ENCODE measurements around the gene EMP2.

EMP2 gene

DNA sequence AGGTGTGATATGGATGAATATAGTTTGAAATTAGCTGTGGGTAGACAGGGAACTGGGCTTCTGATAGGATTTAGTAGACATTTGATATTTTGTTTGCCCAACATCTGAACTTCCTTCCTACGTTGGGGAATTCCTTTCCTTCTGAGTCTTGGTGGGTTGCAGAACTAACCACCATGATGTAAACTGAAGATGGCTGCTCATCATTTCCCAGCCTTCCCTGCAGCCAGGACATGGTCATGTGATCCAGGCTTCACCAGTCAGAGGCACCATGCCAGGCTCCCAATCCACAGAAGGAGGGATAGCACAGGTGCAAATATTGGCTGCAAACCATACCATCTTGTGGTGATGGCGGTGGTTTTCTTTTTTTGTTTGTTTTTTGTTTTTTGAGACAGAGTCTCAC lies 57.4 kb downstream of the EMP2 start:
- TF ChIP-seq SIN3A (IDR thresholded peaks at IDR 0.05; ENCODE audit: borderline replicate concordance, insufficient read depth, low read length) (no peak), FOXP2 (optimal IDR thresholded peaks at IDR 0.05; ENCODE audit: borderline replicate concordance, extremely low read depth, extremely low read length, insufficient read depth) (no peak), TAF1 (IDR thresholded peaks at IDR 0.05; ENCODE audit: borderline replicate concordance, insufficient read depth, low read length) (no peak), POLR2AphosphoS5 (IDR thresholded peaks at IDR 0.05; ENCODE audit: low read depth, low read length) (no peak)
- TF ChIP-seq, protein P1, sequence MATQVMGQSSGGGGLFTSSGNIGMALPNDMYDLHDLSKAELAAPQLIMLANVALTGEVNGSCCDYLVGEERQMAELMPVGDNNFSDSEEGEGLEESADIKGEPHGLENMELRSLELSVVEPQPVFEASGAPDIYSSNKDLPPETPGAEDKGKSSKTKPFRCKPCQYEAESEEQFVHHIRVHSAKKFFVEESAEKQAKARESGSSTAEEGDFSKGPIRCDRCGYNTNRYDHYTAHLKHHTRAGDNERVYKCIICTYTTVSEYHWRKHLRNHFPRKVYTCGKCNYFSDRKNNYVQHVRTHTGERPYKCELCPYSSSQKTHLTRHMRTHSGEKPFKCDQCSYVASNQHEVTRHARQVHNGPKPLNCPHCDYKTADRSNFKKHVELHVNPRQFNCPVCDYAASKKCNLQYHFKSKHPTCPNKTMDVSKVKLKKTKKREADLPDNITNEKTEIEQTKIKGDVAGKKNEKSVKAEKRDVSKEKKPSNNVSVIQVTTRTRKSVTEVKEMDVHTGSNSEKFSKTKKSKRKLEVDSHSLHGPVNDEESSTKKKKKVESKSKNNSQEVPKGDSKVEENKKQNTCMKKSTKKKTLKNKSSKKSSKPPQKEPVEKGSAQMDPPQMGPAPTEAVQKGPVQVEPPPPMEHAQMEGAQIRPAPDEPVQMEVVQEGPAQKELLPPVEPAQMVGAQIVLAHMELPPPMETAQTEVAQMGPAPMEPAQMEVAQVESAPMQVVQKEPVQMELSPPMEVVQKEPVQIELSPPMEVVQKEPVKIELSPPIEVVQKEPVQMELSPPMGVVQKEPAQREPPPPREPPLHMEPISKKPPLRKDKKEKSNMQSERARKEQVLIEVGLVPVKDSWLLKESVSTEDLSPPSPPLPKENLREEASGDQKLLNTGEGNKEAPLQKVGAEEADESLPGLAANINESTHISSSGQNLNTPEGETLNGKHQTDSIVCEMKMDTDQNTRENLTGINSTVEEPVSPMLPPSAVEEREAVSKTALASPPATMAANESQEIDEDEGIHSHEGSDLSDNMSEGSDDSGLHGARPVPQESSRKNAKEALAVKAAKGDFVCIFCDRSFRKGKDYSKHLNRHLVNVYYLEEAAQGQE (IDR thresholded peaks at IDR 0.05; ENCODE audit: insufficient read depth in 1 of 2, low read depth in 2 of 2, low read length in 2 of 2), result no peak

DNA sequence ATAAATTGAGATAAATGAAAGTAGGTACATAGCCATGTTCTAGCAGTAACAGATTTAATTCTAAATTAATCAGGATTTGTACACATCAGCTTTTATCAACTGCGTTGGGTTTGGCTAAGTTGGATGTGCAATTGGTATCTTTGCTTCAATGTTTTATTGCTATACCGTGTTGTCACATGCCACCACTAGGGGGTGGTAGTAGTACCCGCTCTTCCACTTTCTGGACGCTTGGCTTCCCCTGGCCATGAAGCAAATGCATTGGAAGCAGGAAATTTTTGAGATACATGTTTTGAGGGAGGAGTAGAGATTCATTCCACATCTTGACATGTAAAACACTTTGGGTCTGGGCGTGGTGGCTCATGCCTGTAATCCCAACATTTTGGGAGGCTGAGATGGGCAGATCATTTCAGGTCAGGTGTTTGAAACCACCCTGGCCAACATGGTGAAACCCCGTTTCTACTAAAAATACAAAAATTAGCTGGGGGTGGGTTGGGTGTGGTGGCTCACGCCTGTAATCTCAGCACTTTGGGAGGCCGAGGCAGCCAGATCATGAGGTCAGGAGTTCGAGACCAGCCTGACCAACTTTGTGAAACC lies 58.6 kb downstream of the EMP2 start:
- TF ChIP-seq SIN3A (IDR thresholded peaks at IDR 0.05; ENCODE audit: borderline replicate concordance, insufficient read depth, low read length) (no peak), TAF1 (IDR thresholded peaks at IDR 0.05; ENCODE audit: borderline replicate concordance, insufficient read depth, low read length) (no peak), FOXP2 (optimal IDR thresholded peaks at IDR 0.05; ENCODE audit: borderline replicate concordance, extremely low read depth, extremely low read length, insufficient read depth) (no peak), POLR2AphosphoS5 (IDR thresholded peaks at IDR 0.05; ENCODE audit: low read depth, low read length) (no peak)
- TF ChIP-seq, protein P1 (IDR thresholded peaks at IDR 0.05; ENCODE audit: insufficient read depth in 1 of 2, low read depth in 2 of 2, low read length in 2 of 2), result no peak

DNA sequence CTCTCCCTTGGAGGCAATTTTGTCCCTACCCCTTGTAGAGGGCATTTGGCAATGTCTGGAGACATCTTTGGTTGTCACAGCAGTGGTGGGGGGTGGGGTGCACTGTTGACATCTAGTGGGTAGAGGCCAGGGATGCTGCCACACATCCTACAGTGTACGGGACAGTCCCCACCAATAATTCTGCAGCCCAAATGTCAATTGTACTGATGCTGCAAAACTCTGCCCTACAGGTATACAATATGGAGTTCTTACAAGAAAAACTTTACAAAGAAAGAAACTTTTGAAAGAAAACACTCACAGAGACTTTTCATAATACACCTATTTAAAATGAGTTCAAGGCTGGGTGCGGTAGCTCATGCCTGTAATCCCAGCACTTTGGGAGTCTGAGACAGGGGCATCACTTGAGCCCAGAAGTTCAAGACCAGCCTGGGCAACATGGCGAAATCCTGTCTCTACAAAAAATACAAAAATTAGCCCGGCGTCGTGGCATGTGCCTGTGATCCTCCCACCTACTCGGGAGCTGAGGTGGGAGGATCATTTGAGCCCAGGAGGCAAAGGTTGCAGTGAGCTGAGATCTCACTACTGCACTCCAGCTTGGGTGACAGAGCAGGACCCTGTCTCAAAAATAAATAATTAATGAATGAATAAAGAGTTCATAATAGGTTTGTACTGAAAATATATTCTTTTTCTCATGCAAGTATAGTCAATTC lies 59.4 kb downstream of the EMP2 start:
- TF ChIP-seq FOXP2 (optimal IDR thresholded peaks at IDR 0.05; ENCODE audit: borderline replicate concordance, extremely low read depth, extremely low read length, insufficient read depth) (no peak), SIN3A (IDR thresholded peaks at IDR 0.05; ENCODE audit: borderline replicate concordance, insufficient read depth, low read length) (no peak), POLR2AphosphoS5 (IDR thresholded peaks at IDR 0.05; ENCODE audit: low read depth, low read length) (no peak), TAF1 (IDR thresholded peaks at IDR 0.05; ENCODE audit: borderline replicate concordance, insufficient read depth, low read length) (no peak)
- TF ChIP-seq, protein P1 (IDR thresholded peaks at IDR 0.05; ENCODE audit: insufficient read depth in 1 of 2, low read depth in 2 of 2, low read length in 2 of 2), result no peak

DNA sequence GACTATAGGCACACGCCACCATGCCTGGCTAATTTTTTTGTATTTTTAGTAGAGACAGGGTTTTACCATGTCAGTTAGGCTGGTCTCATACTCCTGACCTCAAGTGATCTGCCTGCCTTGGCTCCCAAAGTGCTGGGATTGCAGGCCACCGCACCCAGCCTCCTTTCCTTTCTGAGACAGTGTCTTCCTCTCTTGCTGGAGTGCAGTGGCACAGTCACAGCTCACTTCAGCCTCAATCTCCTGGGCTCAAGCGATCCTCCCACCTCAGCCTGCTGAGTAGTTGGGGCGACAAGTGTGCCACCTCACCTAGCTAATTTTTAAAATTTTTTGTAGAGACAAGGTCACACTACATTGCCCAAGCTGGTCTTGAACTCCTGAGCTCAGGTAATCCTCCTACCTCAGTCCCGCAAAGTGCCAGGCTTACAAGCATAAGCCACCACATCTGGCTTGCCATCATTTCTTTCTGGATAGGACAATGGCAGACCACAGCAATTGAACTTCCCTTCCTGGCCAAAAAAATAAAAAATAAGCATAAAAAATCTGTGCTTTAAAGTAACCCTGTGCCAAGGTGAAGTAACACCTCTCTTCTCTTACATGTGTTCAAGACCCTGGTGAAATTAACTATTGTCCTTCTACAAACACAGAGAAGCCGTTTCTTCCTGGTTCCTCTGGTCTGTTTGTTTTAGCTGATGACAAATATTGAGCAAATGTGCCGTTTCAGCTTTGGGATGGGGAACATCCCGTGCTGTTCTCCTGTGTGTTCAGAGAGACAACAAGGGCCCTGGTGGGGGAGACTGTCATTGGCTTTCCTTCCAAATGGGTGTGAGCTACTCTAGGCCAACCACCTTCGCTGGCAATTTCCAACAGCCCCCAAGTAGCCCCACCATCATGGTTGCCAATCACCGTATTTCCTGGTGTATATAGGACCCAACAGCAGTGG lies 60.2 kb downstream of the EMP2 start:
- TF ChIP-seq FOXP2 (optimal IDR thresholded peaks at IDR 0.05; ENCODE audit: borderline replicate concordance, extremely low read depth, extremely low read length, insufficient read depth) (no peak), TAF1 (IDR thresholded peaks at IDR 0.05; ENCODE audit: borderline replicate concordance, insufficient read depth, low read length) (no peak)

DNA sequence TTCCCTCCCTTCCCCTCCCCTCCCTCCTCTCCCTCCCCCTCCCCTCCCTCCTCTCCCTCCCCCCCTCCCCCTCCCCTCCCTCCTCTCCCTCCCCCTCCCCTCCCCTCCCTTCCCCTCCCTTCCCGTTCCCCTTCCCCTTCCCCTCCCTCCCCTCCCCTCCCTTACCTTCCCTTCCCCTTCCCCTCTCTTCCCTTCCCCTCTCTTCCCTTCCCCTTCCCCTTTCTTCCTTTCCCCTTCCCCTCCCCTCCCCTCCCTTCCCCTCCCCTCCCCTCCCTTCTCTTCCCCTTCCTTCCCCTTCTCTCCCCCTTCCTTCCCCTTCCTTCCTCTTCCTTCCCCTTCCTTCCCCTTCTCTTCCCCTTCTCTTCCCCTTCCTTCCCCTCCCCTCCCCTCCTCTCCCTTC lies 61.1 kb downstream of the EMP2 start:
- TF ChIP-seq POLR2AphosphoS5 (IDR thresholded peaks at IDR 0.05; ENCODE audit: low read depth, low read length), result no peak
- TF ChIP-seq FOXP2 (optimal IDR thresholded peaks at IDR 0.05; ENCODE audit: borderline replicate concordance, extremely low read depth, extremely low read length, insufficient read depth), result no peak
- TF ChIP-seq SIN3A (IDR thresholded peaks at IDR 0.05; ENCODE audit: borderline replicate concordance, insufficient read depth, low read length), result no peak

Measured in PFSK-1 (cell line).